Fibroblast of peridontal ligament (primary cell): ENCODE measurements around the gene CACUL1.
"Not testable (repeated sequence)": the region's sequence is repeated elsewhere in the genome, so short reads cannot be mapped to it uniquely, and the experiment has no call there.

Experiments used
- DNase-seq: peaks from one replicate; pipeline ENCODE4 v3.0.0-alpha.2; 2010; ENCODE audit errors: extremely low read depth

The CACUL1 gene

GRCh38 chr10:118687472-118687871, 67.3 kb downstream of the CACUL1 start:
- no peak for DNase-seq

- DNase-seq, result no peak
Measured at GRCh38 chr10:118682533-118682932, 72.2 kb downstream of the CACUL1 start.

- DNase-seq, result no peak
Measured at GRCh38 chr10:118680197-118680596, 74.6 kb downstream of the CACUL1 start.

- DNase-seq, result no peak
Measured at GRCh38 chr10:118674226-118674919, 80.4 kb downstream of the CACUL1 start.

- DNase-seq, result no peak
Measured at GRCh38 chr10:118672766-118673715, 81.7 kb downstream of the CACUL1 start.

- DNase-seq, result no peak
Measured at GRCh38 chr10:118672153-118672552, 82.6 kb downstream of the CACUL1 start.

GRCh38 chr10:118671221-118671620, 83.5 kb downstream of the CACUL1 start:
- DNase-seq, result not testable (repeated sequence)

DNA sequence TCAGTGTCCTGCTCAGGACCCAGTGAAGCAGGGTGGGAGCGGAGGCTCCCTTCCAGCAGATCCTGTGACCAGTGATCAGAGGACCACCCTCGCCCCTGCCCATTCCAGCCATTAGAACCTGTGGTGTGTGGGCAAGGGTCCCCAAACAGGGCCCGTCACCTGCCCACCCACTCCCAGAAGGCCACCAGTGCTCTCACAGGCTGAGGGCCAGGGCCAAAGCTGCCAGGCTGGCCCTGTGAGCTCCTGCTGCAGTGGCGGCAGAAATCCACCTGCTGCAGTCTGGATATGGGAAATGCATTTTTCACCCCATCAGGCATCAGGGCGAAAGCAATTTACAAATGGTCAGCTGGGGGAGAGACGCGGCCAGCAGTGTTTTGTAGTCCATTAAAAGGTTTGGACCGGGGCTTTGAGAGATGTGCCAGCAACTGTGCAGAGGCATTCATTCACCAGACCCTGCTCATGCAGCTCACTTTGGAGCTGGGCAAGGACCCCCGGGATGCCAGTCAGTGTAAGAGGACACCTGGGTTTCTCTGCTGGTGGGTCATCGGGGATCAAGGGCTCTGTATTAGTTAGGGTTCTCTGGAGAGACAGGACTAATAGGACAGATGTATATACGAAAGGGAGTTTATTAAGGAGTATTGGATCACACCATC, 84.2 kb downstream of the CACUL1 start:
- no peak for DNase-seq

GRCh38 chr10:118669835-118670234, 84.9 kb downstream of the CACUL1 start:
- DNase-seq, result no peak

DNA sequence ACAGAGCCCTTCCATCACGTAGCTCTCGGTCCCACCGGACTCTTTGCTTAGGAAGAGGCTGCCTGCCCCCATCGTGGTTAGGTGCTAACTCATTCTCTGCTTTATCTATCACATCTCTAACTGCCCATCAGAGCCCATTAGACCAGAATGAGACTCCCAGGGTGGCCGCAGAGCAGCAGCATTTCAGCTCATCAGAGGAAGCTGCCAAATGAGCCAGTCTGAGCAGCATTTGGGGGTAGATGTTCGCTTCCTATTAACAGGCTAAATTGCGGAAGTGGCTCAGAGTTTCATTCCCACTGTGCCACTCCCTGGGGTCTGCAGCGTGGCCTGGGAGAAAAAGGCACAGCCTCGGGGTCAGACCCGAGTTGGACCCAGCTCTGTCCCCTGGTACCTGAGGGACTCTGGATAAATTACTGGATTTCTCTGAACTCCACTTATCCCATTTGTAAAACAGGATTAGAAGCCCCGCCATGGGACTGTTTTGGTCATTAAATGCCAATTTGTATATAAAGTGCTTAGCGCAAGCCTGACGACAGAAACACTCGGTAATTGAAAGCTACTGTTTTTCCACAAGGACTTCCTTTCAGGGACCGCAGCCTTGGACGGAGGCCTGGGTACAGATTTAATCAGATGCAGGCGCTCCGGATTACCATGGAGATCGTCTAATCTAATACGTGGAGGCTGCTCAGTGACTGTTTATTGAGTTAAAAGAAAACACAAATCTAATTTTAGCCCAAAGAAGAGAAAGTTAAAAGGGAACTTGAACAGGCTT, 85.6 kb downstream of the CACUL1 start:
- DNase-seq, result peak; percentile 93

GRCh38 chr10:118668228-118668952, 86.4 kb downstream of the CACUL1 start:
- no peak for DNase-seq

DNA sequence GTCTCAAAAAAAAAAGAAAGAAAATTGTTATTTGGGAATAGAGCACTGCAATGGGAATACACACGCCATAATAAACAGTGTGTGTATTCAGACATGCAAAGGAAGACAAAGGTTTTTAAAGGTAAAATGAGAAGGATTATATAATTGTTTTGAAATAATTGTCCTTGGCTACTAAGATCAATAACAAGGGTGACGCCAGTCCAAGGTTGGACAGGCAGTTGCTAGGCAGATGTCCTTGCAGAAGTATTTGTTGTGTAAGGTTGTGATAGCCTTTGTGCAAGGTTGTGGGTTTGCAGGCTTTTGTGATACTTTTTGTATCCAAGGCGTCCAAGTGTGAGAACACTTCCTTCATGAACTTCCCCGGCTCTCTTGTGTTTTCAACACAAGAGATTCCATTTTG, 87.0 kb downstream of the CACUL1 start:
- no peak for DNase-seq

- DNase-seq, result no peak
Measured at GRCh38 chr10:118666350-118666749, 88.4 kb downstream of the CACUL1 start.

DNA sequence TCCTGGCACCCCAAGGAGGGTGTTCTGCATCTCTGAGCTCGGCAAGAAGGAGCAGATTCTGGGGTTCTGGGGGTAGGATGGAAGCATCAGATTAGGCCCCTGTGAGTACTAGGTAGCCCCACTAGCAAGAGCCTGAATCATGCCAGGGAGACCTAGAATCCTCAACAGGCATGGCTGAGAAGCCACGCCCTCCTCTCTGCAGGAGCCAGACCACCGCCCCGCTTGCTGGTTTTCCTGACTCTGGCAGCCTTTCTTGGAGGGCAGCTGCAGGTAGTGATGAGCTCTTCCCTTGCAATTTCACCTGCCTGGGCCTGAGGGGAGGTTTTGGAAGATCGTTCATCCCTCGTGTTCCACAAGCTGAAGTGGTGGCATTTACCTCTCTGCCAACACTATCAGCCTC, 90.4 kb downstream of the CACUL1 start:
- DNase-seq, result no peak

GRCh38 chr10:118663176-118663575, 91.6 kb downstream of the CACUL1 start:
- DNase-seq, result no peak

GRCh38 chr10:118662228-118663035, 92.3 kb downstream of the CACUL1 start:
- no peak for DNase-seq

DNA sequence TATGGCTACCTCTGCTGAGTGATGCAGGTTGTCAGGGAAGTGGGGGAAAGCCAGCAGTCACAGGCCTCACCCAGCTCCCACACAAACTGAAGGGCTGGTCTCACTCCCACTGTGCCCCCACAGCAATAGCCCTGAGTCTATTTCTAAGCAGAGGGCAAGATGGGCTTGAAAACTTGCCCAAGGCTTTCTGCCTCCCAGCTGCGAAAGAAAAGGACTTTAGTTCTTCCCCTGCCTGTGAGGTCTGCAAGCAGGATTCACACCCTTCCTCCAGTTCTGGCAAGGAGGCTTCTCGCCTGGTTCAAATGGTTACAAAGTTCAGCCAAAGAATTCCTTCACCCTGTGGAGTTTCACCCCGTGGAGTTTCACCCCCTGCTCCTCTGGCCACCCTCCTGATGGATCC, 96.0 kb downstream of the CACUL1 start:
- DNase-seq, result no peak

GRCh38 chr10:118658168-118658567, 96.6 kb downstream of the CACUL1 start:
- DNase-seq, result not testable (repeated sequence)

DNA sequence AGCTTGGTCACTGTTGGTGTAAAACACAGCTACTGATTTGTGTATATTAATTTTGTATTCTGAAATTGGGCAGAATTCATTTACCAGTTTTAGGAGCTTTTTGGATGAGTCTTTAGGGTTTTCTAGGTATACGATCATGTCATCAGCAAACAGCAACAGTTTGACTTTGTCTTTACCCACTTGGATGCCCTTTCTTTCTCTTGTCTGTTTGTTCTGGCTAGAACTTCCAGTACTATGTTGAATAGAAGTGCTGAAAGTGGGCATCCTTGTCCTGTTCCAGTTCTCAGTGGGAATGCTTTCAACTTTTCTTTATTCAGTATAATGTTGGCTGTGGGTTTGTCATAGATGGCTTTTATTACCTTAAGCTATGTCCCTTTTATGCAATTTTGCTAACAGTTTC, 109.5 kb downstream of the CACUL1 start:
- DNase-seq, result not testable (repeated sequence)

- no peak for DNase-seq
Measured at GRCh38 chr10:118642228-118642627, 112.5 kb downstream of the CACUL1 start.
